B cell (primary cell): ENCODE data around the gene WDR26. TPM values are rescaled to one million over a fixed set of nuclear protein-coding genes. Genes with fewer than 3 reads are reported as not detected.

Experiments
- ATAC-seq: fragments of 200-7000 bp; cut with Tn5 transposase; one replicate; pipeline ENCODE4 v1.10.0; 2021; ENCODE audit warnings: low read depth, mild to moderate bottlenecking, moderate number of reproducible peaks, moderate library complexity
- CTCF ChIA-PET: fragments of 350-600 bp; sonication (Branson Sonifier 250); formaldehyde crosslinking; loops from one replicate; lab custom pipeline; 2021; ENCODE audit warnings: antibody characterized with exemption, inconsistent platforms; lab: Charles Lee
- POLR2A ChIA-PET: fragments of 350-600 bp; sonication (Branson Sonifier 250); formaldehyde crosslinking; loops from one replicate; lab custom pipeline; 2021; ENCODE audit warnings: antibody characterized with exemption; lab: Charles Lee
- DNase-seq: peaks from one replicate; pipeline ENCODE4 v3.0.0; 2013
- H2AFZ ChIP-seq: 2 replicates; pipeline ENCODE4 v1.6.1; 2012; ENCODE audit warnings: mild to moderate bottlenecking, low read depth, low read length; ENCODE audit not compliant: insufficient read depth, poor library complexity, severe bottlenecking
- H3K27ac ChIP-seq, 2 donors: 1 replicate in 1 of 2; 2 replicates in 1 of 2; pipeline ENCODE4 v1.5.1; 2012 to 2013; ENCODE audit warnings: low read length in 2 of 2, mild to moderate bottlenecking in 2 of 2, moderate library complexity in 1 of 2
- H3K27me3 ChIP-seq, 4 experiments: fragments of 200-600 bp in 1 of 4; sonication (generic) in 1 of 4; replicated peaks in 1 of 4; 1 replicate in 2 of 4; 2 replicates in 2 of 4; pipeline versions ENCODE4 v1.6.1 to v1.7.0; 2013 to 2016; ENCODE audit warnings: low read length in 3 of 4, mild to moderate bottlenecking in 2 of 4, mixed read lengths in 1 of 4, moderate library complexity in 1 of 4; ENCODE audit not compliant: insufficient read depth in 4 of 4, control insufficient read depth in 3 of 4; ENCODE audit errors: control extremely low read depth in 1 of 4
- H3K36me3 ChIP-seq, 2 experiments: replicated peaks in 1 of 2; 1 replicate in 1 of 2; 2 replicates in 1 of 2; pipeline versions ENCODE4 v1.6.1 to v1.7.1; 2013; ENCODE audit warnings: low read length in 1 of 2; ENCODE audit not compliant: insufficient read depth in 2 of 2, control insufficient read depth in 1 of 2; ENCODE audit errors: control extremely low read depth in 1 of 2, extremely low read depth in 1 of 2
- H3K4me1 ChIP-seq, 2 donors: fragments of 200-600 bp in 1 of 2; sonication (generic) in 1 of 2; 1 replicate in 1 of 2; 2 replicates in 1 of 2; pipeline versions ENCODE4 v1.5.1 to v1.6.1; 2013 to 2017; ENCODE audit warnings: low read length in 2 of 2; ENCODE audit not compliant: control insufficient read depth in 2 of 2, insufficient read depth in 2 of 2
- H3K4me2 ChIP-seq: replicated peaks from 2 replicates; pipeline ENCODE3; 2012; ENCODE audit warnings: mild to moderate bottlenecking, low read depth, low read length; ENCODE audit not compliant: poor library complexity, severe bottlenecking
- H3K4me3 ChIP-seq, 5 experiments: fragments of 200-600 bp in 1 of 5; sonication (generic) in 1 of 5; 1 replicate in 3 of 5; 2 replicates in 2 of 5; pipeline versions ENCODE4 v1.5.1 to v1.7.0; 2011 to 2016; ENCODE audit warnings: low read length in 4 of 5, mild to moderate bottlenecking in 4 of 5, low read depth in 2 of 5, control low read depth in 1 of 5, moderate library complexity in 1 of 5; ENCODE audit not compliant: insufficient read depth in 1 of 5; ENCODE audit errors: control extremely low read depth in 1 of 5, extremely low read depth in 1 of 5
- H3K79me2 ChIP-seq: fragments of 200-600 bp; sonication (generic); one replicate; pipeline ENCODE4 v1.6.0; 2016; ENCODE audit warnings: low read length; ENCODE audit not compliant: control insufficient read depth, insufficient read depth
- H3K9ac ChIP-seq: fragments of 200-600 bp; sonication (generic); 2 replicates; pipeline ENCODE4 v1.6.1; 2017; ENCODE audit warnings: mild to moderate bottlenecking, low read length, moderate library complexity
- H3K9me3 ChIP-seq, 3 donors: one replicate each; pipeline versions ENCODE4 v1.6.1 to v1.7.1; 2013; ENCODE audit warnings: low read length in 2 of 3; ENCODE audit not compliant: control insufficient read depth in 2 of 3, insufficient read depth in 1 of 3; ENCODE audit errors: control extremely low read depth in 1 of 3
- H4K20me1 ChIP-seq: 2 replicates; pipeline ENCODE4 v1.6.0; 2012; ENCODE audit warnings: mild to moderate bottlenecking, low read length; ENCODE audit not compliant: insufficient read depth, control insufficient read depth, poor library complexity, severe bottlenecking
- H3K27ac Mint-ChIP-seq: one replicate; pipeline ENCODE4 v1.8.0; 2021; ENCODE audit warnings: mixed read lengths
- H3K27me3 Mint-ChIP-seq: one replicate; pipeline ENCODE4 v1.8.0; 2021; ENCODE audit warnings: mixed read lengths
- H3K4me1 Mint-ChIP-seq: one replicate; pipeline ENCODE4 v1.8.0; 2021; ENCODE audit warnings: mixed read lengths
- H3K4me3 Mint-ChIP-seq: one replicate; pipeline ENCODE4 v1.8.0; 2021; ENCODE audit warnings: mixed read lengths
- H3K9me3 Mint-ChIP-seq: one replicate; pipeline ENCODE4 v1.8.0; 2022; ENCODE audit warnings: mixed read lengths; ENCODE audit not compliant: insufficient read depth
- CTCF ChIP-seq: fragments of 200-600 bp; IDR thresholded peaks from one replicate; pipeline ENCODE4 v1.8.0; 2022; ENCODE audit warnings: antibody characterized with exemption, mild to moderate bottlenecking
- EZH2 ChIP-seq: IDR thresholded peaks from 2 replicates; pipeline ENCODE4 v1.6.1; 2012; ENCODE audit warnings: borderline replicate concordance, low read depth, mild to moderate bottlenecking, moderate library complexity, low read length; ENCODE audit not compliant: insufficient read depth, poor library complexity, severe bottlenecking
- WGBS: methylation state at CpG from one replicate; pipeline ENCODE4 v1.1.5; 2013; ENCODE audit warnings: missing lambda C conversion rate; ENCODE audit not compliant: insufficient coverage; 5-methylcytosine and 5-hydroxymethylcytosine counted together
- intact Hi-C: fragments of 100-400 bp; cut with micrococcal nuclease; formaldehyde crosslinking; loops from one replicate; pipeline ENCODE4 v1.10.0; 2022
- polyA plus RNA-seq: library from polyadenylated mRNA; depleted of rRNA; stranded (reverse); fragments of >200 nt; gene quantifications from 2 replicates; pipeline ENCODE4 v1.2.3, GENCODE V29; 2012
- total RNA-seq, 2 donors: library from RNA; stranded (reverse); fragments of 120-200 nt in 1 of 2; gene quantifications; 1 replicate in 1 of 2; 2 replicates in 1 of 2; pipeline versions ENCODE4 v1.2.3 to v1.2.4, GENCODE V29; 2013 to 2022

The WDR26 gene
- total and polyA plus RNA-seq, 2 donors (not counting 1 experiment from before 2014, with no cell fraction given) = 35.7 to 108 TPM

- Histone ChIP-seq H2AFZ (no peak overlapping the region), H3K27ac (peak overlapping the region in 1 of 2 donors; percentile 89), H3K4me3 (peak overlapping the region in 3 of 5 experiments; percentile 72 to 88 (median 83)), H3K36me3 (peaks cover 4 to 9% of the 10 kb centered on the region in 2 experiments), H3K27me3 (no peaks in the 10 kb centered on the region), H3K9ac (peak overlapping the region; percentile 78), H3K4me2 (peak overlapping the region; percentile 89), H3K79me2 (peaks cover 81% of the 10 kb centered on the region), H3K9me3 (no peaks in the 10 kb centered on the region), H3K4me1 (peaks cover 27 to 41% of the 10 kb centered on the region in 2 donors), H4K20me1 (peaks cover 46% of the 10 kb centered on the region)
- H3K27me3 Mint-ChIP-seq = no peaks in the 10 kb centered on the region
- no CpG with 5 or more reads among the region's 2 CpGs for WGBS
- peak overlapping the region; percentile 92 for H3K27ac Mint-ChIP-seq
- H3K4me1 Mint-ChIP-seq = peaks cover 50% of the 10 kb centered on the region
- ATAC-seq (no peak), DNase-seq (no peak)
- ChIA-PET POLR2A (no interaction called here), CTCF (interaction anchor here (2.7 kb wide), 1 partner anchor 25 kb away, joined by 17 read pairs; no protein-coding TSS in a partner anchor)
- no peak for TF ChIP-seq EZH2
- no peak for TF ChIP-seq CTCF
- H3K4me3 Mint-ChIP-seq = peak overlapping the region; percentile 91
- no peaks in the 10 kb centered on the region for H3K9me3 Mint-ChIP-seq
- intact Hi-C loops = loop anchor here (10.0 kb wide), 1 partner anchor 437 kb away; no protein-coding TSS in a partner anchor
Observed at GRCh38 chr1:224432146-224432545, 2.5 kb downstream of the WDR26 start.

GRCh38 chr1:224431726-224432125 is 2.9 kb downstream of the WDR26 start:
- Histone ChIP-seq H3K79me2 (peaks cover 81% of the 10 kb centered on the region), H3K27ac (peak overlapping the region in 1 of 2 donors; percentile 89), H2AFZ (no peak overlapping the region), H3K27me3 (no peaks in the 10 kb centered on the region), H3K4me3 (peak overlapping the region in 1 of 5 experiments; percentile 88), H3K36me3 (peaks cover 4 to 9% of the 10 kb centered on the region in 2 experiments), H3K9me3 (no peaks in the 10 kb centered on the region), H3K4me2 (peak overlapping the region; percentile 89), H3K9ac (peak overlapping the region; percentile 78), H3K4me1 (peaks cover 27 to 41% of the 10 kb centered on the region in 2 donors), H4K20me1 (peaks cover 46% of the 10 kb centered on the region)
- Mint-ChIP-seq H3K27me3 (no peaks in the 10 kb centered on the region), H3K27ac (peak overlapping the region; percentile 67), H3K4me1 (peaks cover 49% of the 10 kb centered on the region), H3K9me3 (no peaks in the 10 kb centered on the region), H3K4me3 (peak overlapping the region; percentile 52)
- ATAC-seq (no peak), DNase-seq (no peak)
- CTCF ChIA-PET = interaction anchor here (2.7 kb wide), 1 partner anchor 25 kb away, joined by 17 read pairs; no protein-coding TSS in a partner anchor
- WGBS = 50% methylated on average over 1 of the region's 2 CpGs
- POLR2A ChIA-PET = no interaction called here
- intact Hi-C loops = loop anchor here (10.0 kb wide), 1 partner anchor 437 kb away; no protein-coding TSS in a partner anchor
- TF ChIP-seq EZH2 (no peak), CTCF (no peak)
